Astrocyte (in vitro differentiated cells and primary cell): ENCODE measurements around the gene TRIM47. TPM values are rescaled to one million over a fixed set of nuclear protein-coding genes. Genes with fewer than 3 reads are reported as not detected.

ENCODE experiments used
- DNase-seq: peaks from one replicate; pipeline ENCODE4 v3.0.0-alpha.2; 2010; ENCODE audit warnings: low read depth
- FAIRE-seq: peaks from 2 replicates; lab custom pipeline; 2011; peaks lifted over from hg19 to GRCh38; lab: Jason Lieb, UNC
- H2AFZ ChIP-seq: 2 replicates; pipeline ENCODE4 v1.6.0; 2012; ENCODE audit warnings: low read depth, low read length, inconsistent platforms
- H3K27ac ChIP-seq: 2 replicates; pipeline ENCODE4 v1.5.1; 2011; ENCODE audit warnings: low read depth, low read length, inconsistent platforms
- H3K27me3 ChIP-seq: 2 replicates; pipeline ENCODE4 v1.6.0; 2011; ENCODE audit warnings: low read length, inconsistent platforms; ENCODE audit not compliant: insufficient read depth
- H3K36me3 ChIP-seq: 2 replicates; pipeline ENCODE4 v1.5.1; 2011; ENCODE audit warnings: low read length, inconsistent platforms; ENCODE audit not compliant: insufficient read depth
- H3K4me1 ChIP-seq: 2 replicates; pipeline ENCODE4 v1.5.1; 2011; ENCODE audit warnings: low read length, inconsistent platforms; ENCODE audit not compliant: insufficient read depth
- H3K4me2 ChIP-seq: 2 replicates; pipeline ENCODE4 v1.6.0; 2012; ENCODE audit warnings: low read length, inconsistent platforms
- H3K4me3 ChIP-seq: 2 replicates; pipeline ENCODE4 v1.5.1; 2011; ENCODE audit warnings: low read depth, mild to moderate bottlenecking, low read length, inconsistent platforms; ENCODE audit not compliant: insufficient read depth
- H3K79me2 ChIP-seq: 2 replicates; pipeline ENCODE4 v1.6.0; 2012; ENCODE audit warnings: mild to moderate bottlenecking, low read length, inconsistent platforms; ENCODE audit not compliant: insufficient read depth
- H3K9ac ChIP-seq: 2 replicates; pipeline ENCODE4 v1.6.0; 2012; ENCODE audit warnings: mild to moderate bottlenecking, low read length, inconsistent platforms
- H3K9me3 ChIP-seq: 2 replicates; pipeline ENCODE4 v1.5.1; 2012; ENCODE audit warnings: low read depth, mild to moderate bottlenecking, low read length, inconsistent platforms; ENCODE audit not compliant: insufficient read depth
- H4K20me1 ChIP-seq: 2 replicates; pipeline ENCODE4 v1.6.0; 2012; ENCODE audit warnings: low read length, inconsistent platforms; ENCODE audit not compliant: insufficient read depth
- H3K27ac Mint-ChIP-seq: one replicate; pipeline ENCODE4 v1.8.0; 2021; ENCODE audit warnings: mild to moderate bottlenecking, mixed read lengths; ENCODE audit not compliant: unreplicated experiment
- H3K27me3 Mint-ChIP-seq: one replicate; pipeline ENCODE4 v1.8.0; 2021; ENCODE audit warnings: low read depth, mixed read lengths; ENCODE audit not compliant: unreplicated experiment
- H3K36me3 Mint-ChIP-seq: one replicate; pipeline ENCODE4 v1.8.0; 2021; ENCODE audit warnings: low read depth, mixed read lengths; ENCODE audit not compliant: unreplicated experiment
- H3K4me1 Mint-ChIP-seq: one replicate; pipeline ENCODE4 v1.8.0; 2021; ENCODE audit warnings: low read depth, mixed read lengths; ENCODE audit not compliant: unreplicated experiment
- H3K4me3 Mint-ChIP-seq: one replicate; pipeline ENCODE4 v1.8.0; 2021; ENCODE audit warnings: mild to moderate bottlenecking, moderate library complexity, mixed read lengths; ENCODE audit not compliant: unreplicated experiment
- H3K9me3 Mint-ChIP-seq: one replicate; pipeline ENCODE4 v1.8.0; 2021; ENCODE audit warnings: mild to moderate bottlenecking, mixed read lengths; ENCODE audit not compliant: unreplicated experiment
- CTCF ChIP-seq: IDR thresholded peaks from 2 replicates; pipeline ENCODE4 v1.5.1; 2011; ENCODE audit warnings: low read depth, mild to moderate bottlenecking, inconsistent platforms, low read length, moderate library complexity; ENCODE audit not compliant: insufficient read depth
- EZH2 ChIP-seq: IDR thresholded peaks from 2 replicates; pipeline ENCODE4 v1.6.1; 2012; ENCODE audit warnings: mild to moderate bottlenecking, low read length, inconsistent platforms; ENCODE audit not compliant: insufficient read depth
- total RNA-seq: library from RNA; stranded (reverse); gene quantifications from 2 replicates; pipeline ENCODE4 v1.2.1, GENCODE V29; 2021

The TRIM47 gene
- total RNA-seq, 1 donor from 2014 or later = 5.9 TPM

- Histone ChIP-seq H3K79me2 (peaks cover 16% of the 10 kb centered on the region), H3K4me2 (no peak overlapping the region), H4K20me1 (peaks cover 6% of the 10 kb centered on the region), H3K4me3 (no peak overlapping the region), H3K36me3 (peaks cover 14% of the 10 kb centered on the region), H3K27ac (no peak overlapping the region), H3K4me1 (peaks cover 5% of the 10 kb centered on the region), H3K9me3 (no peaks in the 10 kb centered on the region), H2AFZ (no peak overlapping the region), H3K9ac (no peak overlapping the region), H3K27me3 (no peaks in the 10 kb centered on the region)
- Mint-ChIP-seq H3K4me3 (no peak overlapping the region), H3K36me3 (no peaks in the 10 kb centered on the region), H3K4me1 (peaks cover 1% of the 10 kb centered on the region), H3K9me3 (no peaks in the 10 kb centered on the region), H3K27me3 (no peaks in the 10 kb centered on the region), H3K27ac (no peak overlapping the region)
- no peak for TF ChIP-seq EZH2
- TF ChIP-seq CTCF = no peak
- FAIRE-seq (no peak), DNase-seq (no peak)
Measured at GRCh38 chr17:75902406-75902805, 24.0 kb upstream of the TRIM47 start.

GRCh38 chr17:75901727-75902126 is 23.3 kb upstream of the TRIM47 start:
- H3K36me3 Mint-ChIP-seq = no peaks in the 10 kb centered on the region
- no peak for TF ChIP-seq CTCF
- TF ChIP-seq EZH2 = no peak
- Histone ChIP-seq H3K4me3 (no peak overlapping the region), H3K4me2 (no peak overlapping the region), H2AFZ (no peak overlapping the region), H3K79me2 (peaks cover 16% of the 10 kb centered on the region), H3K27ac (no peak overlapping the region), H4K20me1 (peaks cover 6% of the 10 kb centered on the region), H3K36me3 (peaks cover 14% of the 10 kb centered on the region), H3K9me3 (no peaks in the 10 kb centered on the region), H3K4me1 (peaks cover 8% of the 10 kb centered on the region), H3K27me3 (no peaks in the 10 kb centered on the region), H3K9ac (no peak overlapping the region)
- H3K4me1 Mint-ChIP-seq = peaks cover 1% of the 10 kb centered on the region
- FAIRE-seq (no peak), DNase-seq (no peak)
- no peaks in the 10 kb centered on the region for H3K9me3 Mint-ChIP-seq
- H3K4me3 Mint-ChIP-seq = no peak overlapping the region
- no peaks in the 10 kb centered on the region for H3K27me3 Mint-ChIP-seq
- H3K27ac Mint-ChIP-seq = no peak overlapping the region

- H3K9ac ChIP-seq = no peak overlapping the region
- no peaks in the 10 kb centered on the region for H3K27me3 Mint-ChIP-seq
- no peaks in the 10 kb centered on the region for H3K27me3 ChIP-seq
- H3K9me3 Mint-ChIP-seq = no peaks in the 10 kb centered on the region
- no peak overlapping the region for H3K4me3 Mint-ChIP-seq
- no peak for DNase-seq
- no peak overlapping the region for H3K4me2 ChIP-seq
- peaks cover 6% of the 10 kb centered on the region for H4K20me1 ChIP-seq
- H3K27ac ChIP-seq = no peak overlapping the region
- no peak overlapping the region for H2AFZ ChIP-seq
- no peak overlapping the region for H3K4me3 ChIP-seq
- peaks cover 17% of the 10 kb centered on the region for H3K79me2 ChIP-seq
- H3K27ac Mint-ChIP-seq = no peak overlapping the region
- H3K36me3 ChIP-seq = peaks cover 14% of the 10 kb centered on the region
- FAIRE-seq = no peak
- no peaks in the 10 kb centered on the region for H3K36me3 Mint-ChIP-seq
- TF ChIP-seq CTCF = no peak
- TF ChIP-seq EZH2 = no peak
- peaks cover 1% of the 10 kb centered on the region for H3K4me1 Mint-ChIP-seq
- no peaks in the 10 kb centered on the region for H3K9me3 ChIP-seq
- H3K4me1 ChIP-seq = peaks cover 8% of the 10 kb centered on the region
Measured at GRCh38 chr17:75900691-75901533, 22.5 kb upstream of the TRIM47 start.
